Panc1 (cell line): ENCODE measurements around the gene BLTP3B. TPM values are rescaled to one million over a fixed set of nuclear protein-coding genes. Genes with fewer than 3 reads are reported as not detected.

Source experiments
- ATAC-seq: fragments of 200-7000 bp; cut with Tn5 transposase; 2 replicates; pipeline ENCODE4 v1.9.1; 2020; ENCODE audit warnings: mild to moderate bottlenecking, moderate library complexity
- BruUV-seq: library from RNA; stranded (reverse); fragments of 400-500 nt; replicated peaks from 2 replicates; lab custom pipeline; 2021; lab: Mats Ljungman, UMichigan
- CTCF ChIA-PET: fragments of 300-600 bp; sonication (Branson Sonifier 250); formaldehyde crosslinking; loops from one replicate; lab custom pipeline; 2022; ENCODE audit warnings: antibody characterized with exemption; lab: Charles Lee
- POLR2A ChIA-PET: fragments of 300-600 bp; sonication (Branson Sonifier 250); formaldehyde crosslinking; loops from one replicate; lab custom pipeline; 2022; ENCODE audit warnings: antibody characterized with exemption; lab: Charles Lee
- DNase-seq: peaks from one replicate; pipeline ENCODE4 v3.0.0-alpha.2; 2010; ENCODE audit warnings: low read depth, low spot score
- H3K27ac ChIP-seq: 2 replicates; pipeline ENCODE4 v1.5.1; 2011; ENCODE audit warnings: mild to moderate bottlenecking, low read length, inconsistent platforms
- H3K27me3 ChIP-seq: fragments of 200-500 bp; sonication (Bioruptor generic); 2 replicates; pipeline ENCODE4 v1.6.0; 2014; ENCODE audit warnings: low read length, inconsistent platforms; ENCODE audit not compliant: control insufficient read depth, insufficient read depth
- H3K36me3 ChIP-seq: fragments of 200-500 bp; sonication (Bioruptor generic); 2 replicates; pipeline ENCODE4 v1.5.1; 2014; ENCODE audit warnings: inconsistent platforms, mild to moderate bottlenecking, low read length, moderate library complexity; ENCODE audit not compliant: control insufficient read depth, insufficient read depth
- H3K4me1 ChIP-seq: 2 replicates; pipeline ENCODE4 v1.5.1; 2011; ENCODE audit warnings: inconsistent platforms, mild to moderate bottlenecking, low read length, moderate library complexity; ENCODE audit not compliant: control insufficient read depth, insufficient read depth
- H3K4me3 ChIP-seq, 2 experiments: 2 replicates each; pipeline ENCODE4 v1.5.1; 2011 to 2012; ENCODE audit warnings: low read depth in 2 of 2, low read length in 2 of 2, mild to moderate bottlenecking in 2 of 2, inconsistent platforms in 1 of 2, moderate library complexity in 1 of 2
- H3K9me3 ChIP-seq: fragments of 200-500 bp; sonication (Bioruptor generic); 2 replicates; pipeline ENCODE4 v1.5.1; 2014; ENCODE audit warnings: low read depth, mild to moderate bottlenecking, inconsistent platforms, low read length, moderate library complexity; ENCODE audit not compliant: control insufficient read depth, insufficient read depth
- POLR2AphosphoS5 ChIP-seq: IDR thresholded peaks from 2 replicates; pipeline ENCODE4 v1.6.1; 2012; ENCODE audit warnings: mild to moderate bottlenecking, low read depth, low read length, moderate library complexity
- SIN3A ChIP-seq: IDR thresholded peaks from 2 replicates; pipeline ENCODE4 v1.6.1; 2012; ENCODE audit warnings: low read depth, mild to moderate bottlenecking, low read length, moderate library complexity, borderline replicate concordance; ENCODE audit not compliant: insufficient read depth
- TCF7L2 ChIP-seq: IDR thresholded peaks from 2 replicates; pipeline ENCODE4 v1.6.1; 2011; ENCODE audit warnings: mild to moderate bottlenecking, low read depth, low read length, inconsistent platforms
- in situ Hi-C: cut with HindIII; loops from 2 replicates; pipeline ENCODE4 v1.10.0; 2016; ENCODE audit warnings: low sequenced_read_pairs, low pct_unique_long_range_greater_than_20kb
- intact Hi-C: fragments of 100-400 bp; cut with micrococcal nuclease; formaldehyde crosslinking; loops from one replicate; pipeline ENCODE4 v1.10.0; 2022; ENCODE audit not compliant: unreplicated experiment
- total RNA-seq: library from RNA; stranded (reverse); gene quantifications from one replicate; pipeline ENCODE4 v1.2.1, GENCODE V29; 2021; ENCODE audit not compliant: unreplicated experiment
- TF ChIP-seq, protein P1 (sequence below): fragments of 450-650 bp; IDR thresholded peaks from 2 replicates; pipeline ENCODE4 v1.5.1; 2017; ENCODE audit warnings: mild to moderate bottlenecking
- TF ChIP-seq, protein P2 (sequence below), 2 experiments: IDR thresholded peaks; 2 replicates each; pipeline ENCODE4 v1.6.1; 2011 to 2012; ENCODE audit warnings: low read depth in 2 of 2, control low read depth in 1 of 2, low read length in 1 of 2, mild to moderate bottlenecking in 1 of 2, moderate library complexity in 1 of 2; ENCODE audit not compliant: insufficient read depth in 1 of 2

BLTP3B gene
- total RNA-seq, 1 experiment from 2014 or later: 32.2 TPM

DNA sequence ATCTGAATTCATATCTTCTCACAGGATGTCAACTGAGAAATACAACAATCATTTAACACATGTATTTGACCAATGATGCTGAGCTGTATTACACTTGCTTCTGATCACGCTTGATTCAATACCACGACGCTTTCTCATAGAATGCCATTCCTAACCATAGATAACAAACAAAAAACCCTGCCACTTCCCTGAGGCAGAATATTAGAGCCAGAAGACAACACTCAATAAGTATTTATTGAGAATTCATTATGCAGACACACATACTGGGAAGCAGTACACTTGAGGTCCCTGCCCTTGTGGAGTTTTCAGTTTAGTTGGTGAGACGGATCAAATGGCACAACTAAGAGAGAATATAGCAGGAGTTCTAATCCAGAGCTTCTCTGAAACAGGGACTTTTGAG lies 32.4 kb downstream of the BLTP3B start:
- Histone ChIP-seq H3K27me3 (no peaks in the 10 kb centered on the region), H3K4me3 (no peak overlapping the region), H3K4me1 (no peaks in the 10 kb centered on the region), H3K36me3 (no peaks in the 10 kb centered on the region), H3K27ac (no peak overlapping the region), H3K9me3 (no peaks in the 10 kb centered on the region)
- ATAC-seq (no peak), DNase-seq (no peak)
- in situ Hi-C loops (no loop called here), intact Hi-C loops (no loop called here)
- BruUV-seq: no TSS peak
- CTCF ChIA-PET: no interaction called here
- TF ChIP-seq, protein P1, sequence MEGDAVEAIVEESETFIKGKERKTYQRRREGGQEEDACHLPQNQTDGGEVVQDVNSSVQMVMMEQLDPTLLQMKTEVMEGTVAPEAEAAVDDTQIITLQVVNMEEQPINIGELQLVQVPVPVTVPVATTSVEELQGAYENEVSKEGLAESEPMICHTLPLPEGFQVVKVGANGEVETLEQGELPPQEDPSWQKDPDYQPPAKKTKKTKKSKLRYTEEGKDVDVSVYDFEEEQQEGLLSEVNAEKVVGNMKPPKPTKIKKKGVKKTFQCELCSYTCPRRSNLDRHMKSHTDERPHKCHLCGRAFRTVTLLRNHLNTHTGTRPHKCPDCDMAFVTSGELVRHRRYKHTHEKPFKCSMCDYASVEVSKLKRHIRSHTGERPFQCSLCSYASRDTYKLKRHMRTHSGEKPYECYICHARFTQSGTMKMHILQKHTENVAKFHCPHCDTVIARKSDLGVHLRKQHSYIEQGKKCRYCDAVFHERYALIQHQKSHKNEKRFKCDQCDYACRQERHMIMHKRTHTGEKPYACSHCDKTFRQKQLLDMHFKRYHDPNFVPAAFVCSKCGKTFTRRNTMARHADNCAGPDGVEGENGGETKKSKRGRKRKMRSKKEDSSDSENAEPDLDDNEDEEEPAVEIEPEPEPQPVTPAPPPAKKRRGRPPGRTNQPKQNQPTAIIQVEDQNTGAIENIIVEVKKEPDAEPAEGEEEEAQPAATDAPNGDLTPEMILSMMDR: no peak
- TF ChIP-seq POLR2AphosphoS5 (no peak), TCF7L2 (no peak), SIN3A (no peak)
- TF ChIP-seq, protein P2, sequence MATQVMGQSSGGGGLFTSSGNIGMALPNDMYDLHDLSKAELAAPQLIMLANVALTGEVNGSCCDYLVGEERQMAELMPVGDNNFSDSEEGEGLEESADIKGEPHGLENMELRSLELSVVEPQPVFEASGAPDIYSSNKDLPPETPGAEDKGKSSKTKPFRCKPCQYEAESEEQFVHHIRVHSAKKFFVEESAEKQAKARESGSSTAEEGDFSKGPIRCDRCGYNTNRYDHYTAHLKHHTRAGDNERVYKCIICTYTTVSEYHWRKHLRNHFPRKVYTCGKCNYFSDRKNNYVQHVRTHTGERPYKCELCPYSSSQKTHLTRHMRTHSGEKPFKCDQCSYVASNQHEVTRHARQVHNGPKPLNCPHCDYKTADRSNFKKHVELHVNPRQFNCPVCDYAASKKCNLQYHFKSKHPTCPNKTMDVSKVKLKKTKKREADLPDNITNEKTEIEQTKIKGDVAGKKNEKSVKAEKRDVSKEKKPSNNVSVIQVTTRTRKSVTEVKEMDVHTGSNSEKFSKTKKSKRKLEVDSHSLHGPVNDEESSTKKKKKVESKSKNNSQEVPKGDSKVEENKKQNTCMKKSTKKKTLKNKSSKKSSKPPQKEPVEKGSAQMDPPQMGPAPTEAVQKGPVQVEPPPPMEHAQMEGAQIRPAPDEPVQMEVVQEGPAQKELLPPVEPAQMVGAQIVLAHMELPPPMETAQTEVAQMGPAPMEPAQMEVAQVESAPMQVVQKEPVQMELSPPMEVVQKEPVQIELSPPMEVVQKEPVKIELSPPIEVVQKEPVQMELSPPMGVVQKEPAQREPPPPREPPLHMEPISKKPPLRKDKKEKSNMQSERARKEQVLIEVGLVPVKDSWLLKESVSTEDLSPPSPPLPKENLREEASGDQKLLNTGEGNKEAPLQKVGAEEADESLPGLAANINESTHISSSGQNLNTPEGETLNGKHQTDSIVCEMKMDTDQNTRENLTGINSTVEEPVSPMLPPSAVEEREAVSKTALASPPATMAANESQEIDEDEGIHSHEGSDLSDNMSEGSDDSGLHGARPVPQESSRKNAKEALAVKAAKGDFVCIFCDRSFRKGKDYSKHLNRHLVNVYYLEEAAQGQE (IDR thresholded peaks at IDR 0.05; ENCODE audit: insufficient read depth in 1 of 2, low read depth in 2 of 2, low read length in 1 of 2): no peak
- POLR2A ChIA-PET: interaction anchor here (0.5 kb wide), 1 partner anchor 33 kb away, joined by 5 read pairs; no protein-coding TSS in a partner anchor

GRCh38 chr12:100106861-100107260 lies 35.8 kb downstream of the BLTP3B start:
- no peaks in the 10 kb centered on the region for H3K27me3 ChIP-seq
- CTCF ChIA-PET: no interaction called here
- ATAC-seq (no peak), DNase-seq (no peak)
- POLR2A ChIA-PET: no interaction called here
- no peaks in the 10 kb centered on the region for H3K36me3 ChIP-seq
- no peak overlapping the region for H3K4me3 ChIP-seq
- intact Hi-C loops: no loop called here
- H3K9me3 ChIP-seq: no peaks in the 10 kb centered on the region
- TF ChIP-seq, protein P1: no peak
- no peak for TF ChIP-seq SIN3A
- TF ChIP-seq, protein P2 (IDR thresholded peaks at IDR 0.05; ENCODE audit: insufficient read depth in 1 of 2, low read depth in 2 of 2, low read length in 1 of 2): no peak
- TF ChIP-seq TCF7L2: no peak
- no peak for TF ChIP-seq POLR2AphosphoS5
- no TSS peak for BruUV-seq
- no peak overlapping the region for H3K27ac ChIP-seq
- in situ Hi-C loops: no loop called here
- no peaks in the 10 kb centered on the region for H3K4me1 ChIP-seq
